ENCODE results near the gene MAFF. TPM values are rescaled to one million over a fixed set of nuclear protein-coding genes. Genes with fewer than 3 reads are reported as not detected.

MAFF gene
- total and polyA plus RNA-seq, 7 experiments from 2014 or later: 1.6 to 72.6 (median 5.1) TPM

- Mint-ChIP-seq H3K27ac (no peak overlapping the region), H3K4me3 (no peak overlapping the region), H3K9me3 (no peaks in the 10 kb centered on the region), H3K36me3 (peaks cover 0 to 15% (median under 1%) of the 10 kb centered on the region in 5 donors), H3K27me3 (no peaks in the 10 kb centered on the region), H3K4me1 (peaks cover 8 to 45% (median 32%) of the 10 kb centered on the region in 7 donors)
- Histone ChIP-seq H3K27me3 (ENCODE audit: control insufficient read depth in 2 of 2, insufficient read depth in 2 of 2, low read length in 2 of 2) (no peaks in the 10 kb centered on the region), H3K9me3 (ENCODE audit: control insufficient read depth in 2 of 3, low read length in 3 of 3) (no peaks in the 10 kb centered on the region), H3K27ac (ENCODE audit: low read depth, low read length) (no peak overlapping the region), H3K4me1 (ENCODE audit: control insufficient read depth in 2 of 2, insufficient read depth in 2 of 2, low read length in 2 of 2) (no peaks in the 10 kb centered on the region), H3K36me3 (ENCODE audit: control insufficient read depth in 2 of 3, insufficient read depth in 3 of 3, low read length in 3 of 3) (no peaks in the 10 kb centered on the region), H3K4me3 (ENCODE audit: low read length) (no peak overlapping the region)
- ATAC-seq: no peak
- intact Hi-C loops (cut with micrococcal nuclease): no loop called here
- no peak for DNase-seq
- ChIA-PET CTCF (no interaction called here), POLR2A (interaction anchor here (0.6 to 1.0 kb wide), 4 partner anchors 12 to 164 kb away, joined by 3 read pairs; no protein-coding TSS in a partner anchor)
Observed at GRCh38 chr22:38257181-38257580, 55.4 kb downstream of the MAFF start.

GRCh38 chr22:38257650-38258250 lies 56.0 kb downstream of the MAFF start:
- DNase-seq: no peak
- Mint-ChIP-seq H3K4me1 (peaks cover 10 to 49% (median 36%) of the 10 kb centered on the region in 7 donors), H3K27me3 (no peaks in the 10 kb centered on the region), H3K27ac (no peak overlapping the region), H3K4me3 (no peak overlapping the region), H3K36me3 (peaks cover 0 to 18% (median 3%) of the 10 kb centered on the region in 5 donors), H3K9me3 (no peaks in the 10 kb centered on the region)
- ChIA-PET POLR2A (interaction anchor here (0.6 kb wide), 3 partner anchors 48 to 165 kb away, joined by 3 read pairs; no protein-coding TSS in a partner anchor), CTCF (interaction anchor here (0.6 kb wide), 1 partner anchor 97 kb away, joined by 3 read pairs; no protein-coding TSS in a partner anchor)
- Histone ChIP-seq H3K36me3 (ENCODE audit: control insufficient read depth in 2 of 3, insufficient read depth in 3 of 3, low read length in 3 of 3) (no peaks in the 10 kb centered on the region), H3K9me3 (ENCODE audit: control insufficient read depth in 2 of 3, low read length in 3 of 3) (no peaks in the 10 kb centered on the region), H3K4me3 (ENCODE audit: low read length) (no peak overlapping the region), H3K27ac (ENCODE audit: low read depth, low read length) (no peak overlapping the region), H3K4me1 (ENCODE audit: control insufficient read depth in 2 of 2, insufficient read depth in 2 of 2, low read length in 2 of 2) (no peaks in the 10 kb centered on the region), H3K27me3 (ENCODE audit: control insufficient read depth in 2 of 2, insufficient read depth in 2 of 2, low read length in 2 of 2) (no peaks in the 10 kb centered on the region)
- intact Hi-C loops (cut with micrococcal nuclease): no loop called here
- no peak for ATAC-seq

GRCh38 chr22:38258895-38259294 lies 57.1 kb downstream of the MAFF start:
- peak overlapping the region in 1 of 10 donors; percentile 5 for H3K4me3 Mint-ChIP-seq
- peaks cover 0 to 26% (median 4%) of the 10 kb centered on the region in 5 donors for H3K36me3 Mint-ChIP-seq
- POLR2A ChIA-PET: no interaction called here
- no peak for DNase-seq
- no peaks in the 10 kb centered on the region for H3K4me1 ChIP-seq (ENCODE audit: control insufficient read depth in 2 of 2, insufficient read depth in 2 of 2, low read length in 2 of 2)
- H3K27ac Mint-ChIP-seq: no peak overlapping the region
- no peaks in the 10 kb centered on the region for H3K9me3 ChIP-seq (ENCODE audit: control insufficient read depth in 2 of 3, low read length in 3 of 3)
- intact Hi-C loops (cut with micrococcal nuclease): no loop called here
- no peaks in the 10 kb centered on the region for H3K9me3 Mint-ChIP-seq
- ATAC-seq: no peak
- CTCF ChIA-PET: no interaction called here
- H3K36me3 ChIP-seq (ENCODE audit: control insufficient read depth in 2 of 3, insufficient read depth in 3 of 3, low read length in 3 of 3): peaks cover 0 to 5% (median 0%) of the 10 kb centered on the region in 3 experiments
- H3K27me3 Mint-ChIP-seq: no peaks in the 10 kb centered on the region
- H3K27ac ChIP-seq (ENCODE audit: low read depth, low read length): no peak overlapping the region
- H3K4me3 ChIP-seq (ENCODE audit: low read length): no peak overlapping the region
- peaks cover 10 to 55% (median 41%) of the 10 kb centered on the region in 7 donors for H3K4me1 Mint-ChIP-seq
- no peaks in the 10 kb centered on the region for H3K27me3 ChIP-seq (ENCODE audit: control insufficient read depth in 2 of 2, insufficient read depth in 2 of 2, low read length in 2 of 2)

GRCh38 chr22:38259370-38259769 lies 57.6 kb downstream of the MAFF start:
- H3K27me3 ChIP-seq (ENCODE audit: control insufficient read depth in 2 of 2, insufficient read depth in 2 of 2, low read length in 2 of 2): no peaks in the 10 kb centered on the region
- H3K9me3 Mint-ChIP-seq: no peaks in the 10 kb centered on the region
- POLR2A ChIA-PET: no interaction called here
- no peak for ATAC-seq
- H3K27ac ChIP-seq (ENCODE audit: low read depth, low read length): no peak overlapping the region
- peak overlapping the region in 1 of 10 donors; percentile 5 for H3K4me3 Mint-ChIP-seq
- CTCF ChIA-PET: no interaction called here
- H3K4me3 ChIP-seq (ENCODE audit: low read length): no peak overlapping the region
- no peak for DNase-seq
- no peaks in the 10 kb centered on the region for H3K27me3 Mint-ChIP-seq
- no peak overlapping the region for H3K27ac Mint-ChIP-seq
- peaks cover 0 to 1% of the 10 kb centered on the region in 2 donors for H3K4me1 ChIP-seq (ENCODE audit: control insufficient read depth in 2 of 2, insufficient read depth in 2 of 2, low read length in 2 of 2)
- intact Hi-C loops (cut with micrococcal nuclease): no loop called here
- H3K9me3 ChIP-seq (ENCODE audit: control insufficient read depth in 2 of 3, low read length in 3 of 3): no peaks in the 10 kb centered on the region
- H3K36me3 Mint-ChIP-seq: peaks cover 0 to 30% (median 4%) of the 10 kb centered on the region in 5 donors
- H3K36me3 ChIP-seq (ENCODE audit: control insufficient read depth in 2 of 3, insufficient read depth in 3 of 3, low read length in 3 of 3): peaks cover 0 to 5% (median 0%) of the 10 kb centered on the region in 3 experiments
- peaks cover 10 to 57% (median 42%) of the 10 kb centered on the region in 7 donors for H3K4me1 Mint-ChIP-seq

GRCh38 chr22:38260761-38261681 lies 59.2 kb downstream of the MAFF start:
- H3K4me1 ChIP-seq (ENCODE audit: control insufficient read depth in 2 of 2, insufficient read depth in 2 of 2, low read length in 2 of 2): peaks cover 0 to 18% of the 10 kb centered on the region in 2 donors
- peak overlapping the region in 2 of 10 donors; percentile 10 to 49 for H3K4me3 Mint-ChIP-seq
- DNase-seq: no peak
- no peaks in the 10 kb centered on the region for H3K9me3 ChIP-seq (ENCODE audit: control insufficient read depth in 2 of 3, low read length in 3 of 3)
- H3K27ac ChIP-seq (ENCODE audit: low read depth, low read length): no peak overlapping the region
- peak; percentile 4 for ATAC-seq
- peaks cover 17 to 68% (median 54%) of the 10 kb centered on the region in 7 donors for H3K4me1 Mint-ChIP-seq
- H3K9me3 Mint-ChIP-seq: no peaks in the 10 kb centered on the region
- no peaks in the 10 kb centered on the region for H3K27me3 ChIP-seq (ENCODE audit: control insufficient read depth in 2 of 2, insufficient read depth in 2 of 2, low read length in 2 of 2)
- H3K4me3 ChIP-seq (ENCODE audit: low read length): no peak overlapping the region
- H3K36me3 ChIP-seq (ENCODE audit: control insufficient read depth in 2 of 3, insufficient read depth in 3 of 3, low read length in 3 of 3): peaks cover 0 to 5% (median 0%) of the 10 kb centered on the region in 3 experiments
- ChIA-PET CTCF (interaction anchor here (0.6 kb wide), 1 partner anchor 263 kb away, joined by 5 read pairs; no protein-coding TSS in a partner anchor), POLR2A (no interaction called here)
- H3K27me3 Mint-ChIP-seq: no peaks in the 10 kb centered on the region
- intact Hi-C loops (cut with micrococcal nuclease): loop anchor here in 1 of 2 donors (10.0 kb wide), 1 partner anchor 314 kb away; the partner anchor contains the start of gene DMC1
- peak overlapping the region in 2 of 9 donors; percentile 23 to 34 for H3K27ac Mint-ChIP-seq
- H3K36me3 Mint-ChIP-seq: peaks cover 0 to 39% (median 4%) of the 10 kb centered on the region in 5 donors

GRCh38 chr22:38262051-38262795 lies 60.4 kb downstream of the MAFF start:
- no peaks in the 10 kb centered on the region for H3K27me3 Mint-ChIP-seq
- H3K36me3 Mint-ChIP-seq: peaks cover 0 to 39% (median 4%) of the 10 kb centered on the region in 5 donors
- no peaks in the 10 kb centered on the region for H3K27me3 ChIP-seq (ENCODE audit: control insufficient read depth in 2 of 2, insufficient read depth in 2 of 2, low read length in 2 of 2)
- no peak overlapping the region for H3K27ac ChIP-seq (ENCODE audit: low read depth, low read length)
- H3K4me1 ChIP-seq (ENCODE audit: control insufficient read depth in 2 of 2, insufficient read depth in 2 of 2, low read length in 2 of 2): peaks cover 10 to 28% of the 10 kb centered on the region in 2 donors
- peak overlapping the region in 2 of 9 donors; percentile 15 to 63 for H3K27ac Mint-ChIP-seq
- H3K36me3 ChIP-seq (ENCODE audit: control insufficient read depth in 2 of 3, insufficient read depth in 3 of 3, low read length in 3 of 3): peaks cover 0 to 5% (median 0%) of the 10 kb centered on the region in 3 experiments
- peak in 5 of 9 donors; percentile 18 to 39 (median 20) for DNase-seq
- ChIA-PET POLR2A (no interaction called here), CTCF (no interaction called here)
- no peak overlapping the region for H3K4me3 ChIP-seq (ENCODE audit: low read length)
- peak overlapping the region in 1 of 10 donors; percentile 53 for H3K4me3 Mint-ChIP-seq
- peak; percentile 47 for ATAC-seq
- H3K9me3 Mint-ChIP-seq: no peaks in the 10 kb centered on the region
- no peaks in the 10 kb centered on the region for H3K9me3 ChIP-seq (ENCODE audit: control insufficient read depth in 2 of 3, low read length in 3 of 3)
- H3K4me1 Mint-ChIP-seq: peaks cover 27 to 75% (median 65%) of the 10 kb centered on the region in 7 donors
- intact Hi-C loops (cut with micrococcal nuclease): loop anchor here (1.0 to 10.0 kb wide), 2 partner anchors 91 to 313 kb away; partner anchors contain the start of gene DMC1 (in 1 of the 2)

Measured in naive thymus-derived CD4-positive, alpha-beta T cell (primary cell).